NOMO-1 treated with dmso at 0.1 percent for 144 hours (cell line): ENCODE results near the gene BCL2L12.
"Not testable (repeated sequence)": the region's sequence is repeated elsewhere in the genome, so short reads cannot be mapped to it uniquely, and the experiment has no call there.

Experiments
- DNase-seq: peaks from one replicate; lab custom pipeline; 2025; ENCODE audit not compliant: unreplicated experiment; lab: John Stamatoyannopoulos, UW

The BCL2L12 gene

DNA sequence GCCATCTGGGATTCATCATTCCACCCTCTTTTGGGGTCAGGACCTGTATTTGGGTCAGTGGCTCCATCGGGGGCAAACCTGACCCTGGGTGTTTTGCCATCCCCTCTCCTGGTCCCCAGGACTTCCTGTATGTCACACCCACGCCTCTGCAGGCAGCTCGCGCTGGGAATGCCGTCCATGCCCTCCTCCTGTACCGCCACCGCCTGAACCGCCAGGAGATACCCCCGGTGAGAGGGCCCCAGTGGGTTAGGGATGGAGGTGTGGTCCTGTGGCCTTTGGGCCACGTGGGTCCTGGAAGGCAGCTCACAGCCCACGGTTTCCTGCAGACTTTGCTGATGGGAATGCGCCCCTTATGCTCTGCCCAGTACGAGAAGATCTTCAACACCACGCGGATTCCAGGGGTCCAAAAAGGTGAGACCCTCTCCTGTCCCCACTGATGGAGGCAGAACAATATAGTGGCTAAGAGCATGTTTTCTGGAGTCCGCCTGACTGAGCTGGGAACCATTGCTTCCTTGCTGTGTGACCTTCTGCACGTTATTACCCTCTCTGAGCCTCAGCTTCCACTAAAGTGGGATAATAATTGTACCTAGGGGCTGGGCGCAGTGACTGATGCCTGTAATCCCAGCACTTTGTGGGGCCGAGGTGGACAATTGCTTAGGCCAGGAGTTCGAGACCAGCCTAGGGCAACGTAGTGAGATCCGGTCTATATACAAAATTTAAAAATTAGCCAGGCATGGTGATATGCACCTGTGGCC lies 39.3 kb downstream of the BCL2L12 start:
- DNase-seq = no peak

- DNase-seq = no peak
These were observed 40.2 kb downstream of the BCL2L12 start for GRCh38 chr19:49705919-49706318.

GRCh38 chr19:49710372-49710951 lies 44.7 kb downstream of the BCL2L12 start:
- DNase-seq = no peak

DNA sequence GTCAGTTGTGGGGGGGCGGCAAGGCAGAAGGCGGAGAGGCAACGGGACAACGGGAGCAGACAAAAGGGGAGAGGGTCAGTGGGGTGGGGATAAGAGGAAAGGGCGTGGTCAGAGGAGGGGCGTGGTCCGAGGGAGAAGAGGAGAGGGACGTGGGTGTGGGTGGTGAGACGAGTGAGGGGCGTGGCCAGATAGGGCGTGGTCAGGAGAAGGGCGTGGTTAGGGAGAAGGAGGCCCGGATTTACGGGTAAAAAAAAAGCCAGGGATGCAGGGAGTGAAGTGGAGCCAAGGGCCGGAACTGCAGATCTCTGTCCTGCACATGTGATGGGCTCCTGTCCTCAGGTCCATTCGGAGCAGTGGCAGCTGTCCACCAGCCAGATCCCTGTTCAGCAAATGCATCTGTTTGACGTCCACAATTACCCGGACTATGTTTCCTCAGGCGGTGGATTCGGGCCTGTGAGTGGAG lies 46.7 kb downstream of the BCL2L12 start:
- no peak for DNase-seq

GRCh38 chr19:49713236-49713845 lies 47.6 kb downstream of the BCL2L12 start:
- DNase-seq = no peak

DNA sequence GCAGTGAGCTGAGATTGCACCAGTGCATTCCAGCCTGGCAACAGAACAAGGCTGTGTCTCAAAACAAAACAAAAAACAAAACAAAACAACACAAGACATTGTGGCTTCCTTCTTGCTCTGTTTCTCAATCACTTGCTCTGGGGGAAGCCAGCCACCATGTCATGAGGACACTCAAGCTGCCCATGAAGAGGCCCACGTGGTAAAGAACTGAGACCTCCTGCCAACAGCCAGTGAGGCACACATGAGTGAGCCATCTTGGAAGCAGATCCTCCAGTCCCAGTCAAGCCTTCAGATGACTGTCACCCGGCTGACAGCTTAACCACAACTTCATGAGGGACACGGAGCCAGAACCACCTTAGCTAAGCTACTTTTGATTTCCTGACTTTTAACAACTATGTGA lies 50.4 kb downstream of the BCL2L12 start:
- no peak for DNase-seq

DNA sequence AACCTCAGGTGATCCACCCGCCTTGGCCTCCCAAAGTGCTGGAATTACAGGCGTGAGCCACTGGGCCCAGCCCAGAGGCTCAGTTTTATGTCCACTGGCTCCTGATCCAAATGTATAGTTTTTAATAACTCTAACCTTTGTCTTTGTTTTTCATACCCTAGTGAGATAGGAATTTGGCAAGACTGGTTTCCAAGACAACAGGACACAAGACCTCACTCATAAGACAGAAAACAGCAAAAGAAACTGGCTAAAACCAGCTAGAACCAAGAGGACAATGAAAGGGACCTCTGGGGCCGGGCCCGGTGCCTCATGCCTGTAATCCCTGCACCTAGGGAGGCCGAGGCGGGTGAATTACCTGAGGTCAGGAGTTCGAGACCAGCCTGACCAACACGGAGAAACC lies 52.8 kb downstream of the BCL2L12 start:
- no peak for DNase-seq

DNA sequence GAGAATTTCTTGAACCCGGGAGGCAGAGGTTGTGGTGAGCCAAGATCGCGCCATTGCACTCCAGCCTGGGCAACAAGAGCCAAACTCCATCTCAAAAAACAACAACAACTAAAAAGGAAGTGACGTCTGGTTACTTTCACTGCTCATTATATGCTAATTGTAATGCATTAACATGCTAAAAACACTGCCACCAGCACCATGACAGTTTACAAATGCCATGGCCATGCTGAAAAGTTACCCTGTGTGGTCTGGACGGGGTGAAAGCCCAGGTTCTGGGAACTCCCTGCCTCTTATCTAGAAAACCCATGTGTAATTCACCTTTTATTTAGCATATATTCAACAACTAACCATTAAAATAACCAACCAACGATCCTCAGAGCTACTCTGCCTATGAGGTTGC lies 53.3 kb downstream of the BCL2L12 start:
- DNase-seq = no peak

- DNase-seq = not testable (repeated sequence)
These were observed 53.7 kb downstream of the BCL2L12 start for GRCh38 chr19:49719420-49719819.
